ENCODE data around the gene FAM163A.

FAM163A gene

DNA sequence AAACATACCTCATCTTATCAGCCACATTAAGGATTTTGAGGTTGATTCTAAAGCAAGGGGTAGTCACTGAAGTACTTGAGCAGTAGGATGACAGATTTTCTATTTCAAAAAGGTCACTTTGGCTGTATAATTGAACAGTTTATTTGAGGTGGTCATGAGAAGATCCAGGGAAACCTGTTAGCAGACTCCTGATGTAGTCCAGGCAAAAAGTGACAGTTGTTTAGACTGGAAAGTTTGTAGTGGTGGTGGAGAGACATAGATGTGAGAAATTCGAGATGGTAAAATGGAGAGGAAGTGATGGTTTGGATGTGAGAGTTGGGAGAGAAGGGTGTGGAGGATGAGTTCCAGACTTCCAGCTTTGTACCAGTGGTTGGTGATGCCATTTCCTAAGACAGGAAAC lies 7.5 kb downstream of the FAM163A start:
- DNase-seq (ENCODE audit: low read depth in 1 of 2, low spot score in 1 of 2), result no peak

GRCh38 chr1:179753061-179753460 lies 10.0 kb downstream of the FAM163A start:
- no peak for DNase-seq (ENCODE audit: low read depth in 1 of 2, low spot score in 1 of 2)

GRCh38 chr1:179754041-179754624 lies 11.0 kb downstream of the FAM163A start:
- no peak for DNase-seq (ENCODE audit: low read depth in 1 of 2, low spot score in 1 of 2)

- DNase-seq (ENCODE audit: low read depth in 1 of 2, low spot score in 1 of 2), result no peak
Observed at GRCh38 chr1:179757933-179758332, 14.8 kb downstream of the FAM163A start.

DNA sequence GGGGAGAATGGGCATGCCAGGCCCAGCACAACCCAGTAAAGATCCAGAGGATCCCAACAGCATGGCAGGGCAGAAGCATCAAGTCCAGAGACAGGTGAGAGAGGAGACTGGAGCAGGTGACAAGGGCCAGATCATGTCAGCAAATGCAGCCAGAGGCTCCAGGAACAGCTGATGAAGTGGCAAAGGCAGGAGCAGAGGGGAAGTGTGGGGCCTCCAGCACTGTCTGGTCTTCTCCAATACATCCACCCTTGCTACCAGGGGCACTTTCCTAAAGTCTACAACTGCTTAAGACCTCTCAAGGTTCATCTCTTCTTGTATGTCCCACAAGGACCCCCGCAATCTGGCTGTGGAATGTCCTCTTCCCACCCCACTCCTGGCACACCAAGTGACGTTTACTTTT lies 17.4 kb downstream of the FAM163A start:
- no peak for DNase-seq (ENCODE audit: low read depth in 1 of 2, low spot score in 1 of 2)

DNA sequence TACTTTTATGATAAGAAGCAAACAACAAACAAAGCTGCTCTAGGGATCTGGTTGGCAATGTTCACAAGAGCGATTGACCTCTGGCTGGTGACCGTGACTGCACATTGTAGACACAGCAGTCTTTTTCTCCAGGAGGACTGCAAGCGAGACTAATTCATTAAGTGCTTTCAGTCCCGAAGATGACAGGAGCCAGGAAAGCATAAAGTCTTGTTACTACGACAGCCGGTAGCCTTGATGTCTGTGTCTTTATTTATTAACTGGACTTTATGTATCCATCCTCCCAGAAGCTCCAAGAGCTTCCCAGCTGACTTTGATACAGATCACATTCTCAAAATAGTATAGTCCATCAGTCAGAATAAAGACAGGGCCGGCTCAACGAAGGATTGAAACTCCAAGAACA lies 18.2 kb downstream of the FAM163A start:
- DNase-seq (ENCODE audit: low read depth in 1 of 2, low spot score in 1 of 2), result no peak

DNA sequence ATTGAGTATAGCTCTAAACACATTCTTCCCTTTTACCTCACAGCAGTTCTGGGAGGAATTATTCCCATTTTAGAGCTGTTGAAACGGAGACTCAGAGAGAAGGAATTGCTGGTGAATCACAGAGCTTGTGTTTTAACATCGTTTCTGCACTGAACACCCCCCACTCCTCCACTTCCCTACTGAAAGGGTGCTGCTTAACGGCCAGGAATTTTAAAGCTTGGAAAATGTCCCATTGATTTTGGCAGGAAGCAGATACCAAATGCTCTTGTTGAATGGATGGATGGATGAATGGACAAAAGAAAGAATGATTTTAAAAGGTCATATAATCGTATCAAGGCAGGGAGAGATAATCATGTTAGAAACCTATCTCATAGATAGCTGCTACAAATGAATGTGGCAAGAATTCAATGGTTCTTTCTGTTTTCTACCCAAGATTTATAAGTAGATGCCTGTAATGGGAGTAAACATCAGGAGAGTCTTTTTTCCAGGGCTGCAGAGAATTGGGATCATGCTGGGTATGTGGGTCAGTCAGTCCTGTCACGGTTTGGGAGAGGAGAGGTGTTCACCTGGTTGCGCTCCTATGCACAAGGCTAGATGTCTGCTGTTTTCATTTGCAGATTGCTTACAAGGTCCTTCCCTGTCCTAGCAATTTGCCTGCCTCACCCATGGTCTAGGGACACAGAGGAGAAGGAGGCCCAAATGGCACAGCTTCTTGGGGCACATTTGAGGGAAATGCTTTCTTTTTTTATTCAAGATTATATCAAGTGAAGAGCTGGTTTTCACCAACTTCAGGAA lies 19.0 kb downstream of the FAM163A start:
- no peak for DNase-seq (ENCODE audit: low read depth in 1 of 2, low spot score in 1 of 2)

- no peak for DNase-seq (ENCODE audit: low read depth in 1 of 2, low spot score in 1 of 2)
Observed at GRCh38 chr1:179767177-179767581, 24.1 kb downstream of the FAM163A start.

DNA sequence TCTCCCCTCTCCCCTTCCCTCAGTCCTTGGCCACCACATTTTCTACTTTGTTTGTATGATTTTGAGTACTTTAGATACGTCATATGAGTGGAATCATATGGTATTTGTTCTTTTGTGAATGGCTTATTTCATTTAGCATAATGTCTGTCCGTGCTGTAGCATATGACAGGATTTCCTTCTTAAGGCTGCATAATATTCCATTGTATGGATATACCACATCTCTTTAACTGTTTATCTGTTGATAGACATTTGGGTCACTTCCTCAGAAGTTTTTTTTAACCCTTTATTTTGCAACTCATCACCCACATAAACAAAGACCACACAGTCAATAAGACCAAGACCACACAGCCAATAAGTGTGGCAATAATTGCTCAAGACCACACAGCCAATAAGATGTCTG lies 24.9 kb downstream of the FAM163A start:
- DNase-seq (ENCODE audit: low read depth in 1 of 2, low spot score in 1 of 2), result no peak

- no peak for DNase-seq (ENCODE audit: low read depth in 1 of 2, low spot score in 1 of 2)
Observed at GRCh38 chr1:179770887-179771502, 27.9 kb downstream of the FAM163A start.

DNA sequence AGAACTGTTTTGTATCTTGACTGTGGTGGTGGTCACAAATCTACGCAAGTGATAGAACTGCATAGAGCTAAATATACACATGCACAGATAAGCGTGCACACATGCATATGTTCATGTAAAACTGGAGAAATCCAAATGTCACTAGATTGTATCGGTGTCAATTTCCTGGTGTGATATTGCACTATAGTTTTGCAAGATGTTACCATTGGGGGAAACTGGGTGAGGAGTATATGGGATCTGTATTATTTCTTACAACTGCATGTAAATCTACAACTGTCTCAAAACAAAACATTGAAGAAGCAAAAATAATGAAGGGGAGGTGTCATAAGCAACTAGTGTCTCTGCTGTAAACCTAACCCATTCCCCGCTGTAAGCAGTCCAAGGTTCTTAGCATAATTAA lies 30.2 kb downstream of the FAM163A start:
- no peak for DNase-seq (ENCODE audit: low read depth in 1 of 2, low spot score in 1 of 2)

- DNase-seq (ENCODE audit: low read depth in 1 of 2, low spot score in 1 of 2), result no peak
Observed at GRCh38 chr1:179774000-179774399, 30.9 kb downstream of the FAM163A start.

DNA sequence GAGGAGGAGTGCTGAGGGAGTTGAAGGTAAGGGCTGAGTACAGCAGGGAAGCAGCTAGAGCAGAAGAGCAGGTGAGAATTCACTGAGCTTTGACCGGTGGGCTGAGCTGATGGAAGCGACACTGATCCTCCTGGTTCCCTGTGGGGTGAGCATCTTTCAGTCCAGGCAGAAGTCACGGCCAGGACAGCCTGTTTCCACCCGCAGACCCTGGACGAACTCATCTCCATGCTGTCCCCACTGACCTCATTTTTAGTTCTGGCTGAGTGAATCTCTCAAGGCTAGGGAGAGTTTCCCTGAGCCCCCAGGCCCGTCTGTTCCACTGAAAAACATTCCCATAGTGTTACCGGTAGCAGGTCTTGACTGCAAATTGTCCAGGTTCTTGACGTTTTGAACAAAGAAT lies 31.5 kb downstream of the FAM163A start:
- DNase-seq (ENCODE audit: low read depth in 1 of 2, low spot score in 1 of 2), result no peak

DNA sequence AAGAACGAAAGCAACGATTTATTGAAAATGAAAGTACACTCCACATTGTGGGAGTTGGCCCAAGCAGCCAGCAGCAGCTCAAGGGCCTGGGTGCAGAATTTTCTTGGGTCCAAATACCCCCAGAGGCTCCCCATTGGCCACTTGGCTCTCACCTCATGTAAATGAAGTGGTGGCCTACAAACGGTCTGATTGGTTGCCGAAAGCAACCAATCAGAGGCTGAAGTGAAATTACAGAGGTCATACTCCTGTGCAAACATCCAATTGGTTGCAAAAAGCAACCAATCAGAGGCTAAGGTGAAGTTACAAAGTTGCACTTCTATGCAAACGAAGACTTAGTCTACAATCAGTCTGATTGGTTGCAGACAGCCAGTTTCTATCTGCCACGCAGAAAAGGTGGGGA lies 31.9 kb downstream of the FAM163A start:
- DNase-seq (ENCODE audit: low read depth in 1 of 2, low spot score in 1 of 2), result no peak

DNA sequence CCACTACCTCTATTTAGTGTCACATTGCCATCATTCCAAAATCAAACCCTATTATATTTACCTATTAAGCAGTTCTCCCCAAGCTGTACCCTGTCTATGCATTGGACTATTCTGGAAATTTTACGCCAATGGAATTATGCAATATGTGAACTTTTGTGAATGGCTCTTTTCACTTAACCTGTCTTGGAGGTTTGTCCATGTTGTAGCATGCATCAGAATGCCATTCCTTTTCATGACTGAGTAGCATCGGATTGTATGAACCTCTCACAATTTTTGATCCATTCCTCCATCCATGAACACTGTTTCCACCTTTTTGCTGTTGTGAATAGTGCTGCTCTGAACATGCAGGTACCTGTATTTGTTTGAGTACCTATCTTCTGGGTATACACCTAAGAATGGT lies 33.7 kb downstream of the FAM163A start:
- DNase-seq (ENCODE audit: low read depth in 1 of 2, low spot score in 1 of 2), result no peak

DNA sequence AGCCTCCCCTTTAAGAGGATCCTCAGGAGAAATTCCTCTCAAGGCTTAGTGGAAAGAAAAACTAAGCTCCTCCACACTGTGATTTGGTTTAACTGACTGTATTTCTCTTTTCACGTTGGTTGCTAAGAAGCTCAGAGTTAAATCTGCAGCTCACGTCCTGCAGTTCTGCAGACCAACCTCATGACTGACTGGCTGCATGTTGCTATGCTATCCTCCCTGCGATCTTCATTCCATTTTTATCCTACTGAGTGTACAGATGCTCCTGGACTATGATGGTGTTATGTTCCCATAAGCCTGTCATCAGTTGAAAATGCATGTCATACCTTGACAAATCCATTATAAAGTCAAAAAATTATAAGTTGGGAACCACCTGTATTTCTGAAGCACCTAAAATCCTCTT lies 34.6 kb downstream of the FAM163A start:
- no peak for DNase-seq (ENCODE audit: low read depth in 1 of 2, low spot score in 1 of 2)

DNA sequence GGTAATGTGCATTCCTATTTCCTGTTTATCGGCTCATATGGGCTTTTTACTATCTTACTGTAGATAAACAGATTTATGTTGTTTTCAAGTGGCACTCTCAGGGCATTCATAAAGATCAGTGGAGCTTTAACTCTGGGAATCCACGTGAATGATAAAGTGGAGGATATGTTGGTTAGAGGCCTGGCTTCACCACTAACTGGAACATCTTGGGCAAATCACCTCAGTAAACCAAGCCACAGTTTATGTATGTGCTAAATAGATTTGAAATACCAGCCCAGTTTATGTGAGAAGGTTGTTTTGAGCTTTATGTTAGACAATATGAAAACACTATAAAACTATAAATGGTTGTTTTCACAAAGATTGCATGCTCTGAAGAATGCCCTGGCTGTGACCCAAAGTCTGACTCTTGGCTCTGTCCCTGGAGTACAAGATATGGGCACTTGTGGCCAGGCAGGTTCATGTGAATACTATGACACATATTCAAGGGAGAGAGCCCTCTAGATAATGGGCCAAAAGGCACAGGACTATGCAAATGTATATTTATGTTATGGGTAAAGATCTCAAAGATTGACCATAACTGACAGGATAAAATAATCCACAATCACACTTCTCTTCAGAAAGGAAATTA lies 36.7 kb downstream of the FAM163A start:
- DNase-seq (ENCODE audit: low read depth in 1 of 2, low spot score in 1 of 2), result no peak

DNA sequence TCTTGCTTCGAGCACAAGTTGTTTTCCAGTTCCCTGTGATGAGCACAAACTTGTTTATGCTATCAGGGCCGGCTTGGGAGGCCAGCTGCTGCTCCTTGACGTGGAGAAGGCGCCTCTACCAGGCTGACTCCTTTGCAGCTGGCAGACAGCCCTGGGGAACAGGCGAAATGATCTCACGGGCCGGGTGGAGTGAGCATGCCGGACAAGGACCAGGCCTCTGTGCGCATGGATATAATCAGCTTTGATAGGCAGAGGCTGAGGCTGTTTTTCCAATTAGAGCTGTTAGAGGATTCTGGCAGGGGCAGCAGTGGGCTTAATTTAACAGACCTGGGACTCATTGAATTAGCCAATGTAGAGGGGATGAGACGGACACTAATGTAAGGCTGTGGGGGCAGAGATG lies 38.9 kb downstream of the FAM163A start:
- no peak for DNase-seq (ENCODE audit: low read depth in 1 of 2, low spot score in 1 of 2)

GRCh38 chr1:179785031-179785431 lies 41.9 kb downstream of the FAM163A start:
- DNase-seq (ENCODE audit: low read depth in 1 of 2, low spot score in 1 of 2), result no peak

DNA sequence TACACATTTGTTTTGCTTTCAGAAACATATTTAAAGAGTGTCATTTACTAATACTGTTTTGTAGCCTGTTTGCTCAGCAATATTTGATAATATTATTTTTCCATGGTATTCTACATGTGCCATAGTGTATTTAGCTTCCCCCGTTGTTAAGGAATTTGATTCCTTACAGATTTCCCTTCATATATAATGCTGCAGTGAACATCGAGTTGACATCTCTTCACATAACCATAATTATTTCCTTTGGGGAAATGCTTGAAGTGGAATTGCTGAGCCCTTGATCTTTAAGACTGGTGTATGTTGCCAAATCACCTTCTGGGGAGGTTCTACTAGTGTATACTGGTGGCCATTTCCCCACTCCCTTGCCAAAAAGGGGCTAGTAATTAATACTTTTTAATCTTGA lies 42.6 kb downstream of the FAM163A start:
- DNase-seq (ENCODE audit: low read depth in 1 of 2, low spot score in 1 of 2), result no peak

GRCh38 chr1:179786815-179787685 lies 44.0 kb downstream of the FAM163A start:
- no peak for DNase-seq (ENCODE audit: low read depth in 1 of 2, low spot score in 1 of 2)

Data from stimulated activated CD4-positive, alpha-beta T cell treated with anti-CD3 and anti-CD28 coated beads, Interleukin-15, amount 100 ng/mL, for 1 hour (primary cell).